HK-2 (cell line): ENCODE data around the gene RPSA.
"Not testable (repeated sequence)": the region's sequence is repeated elsewhere in the genome, so short reads cannot be mapped to it uniquely, and the experiment has no call there.

Experiments used
- DNase-seq: peaks from one replicate; pipeline ENCODE4 v3.0.0-alpha.2; 2018; ENCODE audit not compliant: unreplicated experiment

RPSA gene

DNA sequence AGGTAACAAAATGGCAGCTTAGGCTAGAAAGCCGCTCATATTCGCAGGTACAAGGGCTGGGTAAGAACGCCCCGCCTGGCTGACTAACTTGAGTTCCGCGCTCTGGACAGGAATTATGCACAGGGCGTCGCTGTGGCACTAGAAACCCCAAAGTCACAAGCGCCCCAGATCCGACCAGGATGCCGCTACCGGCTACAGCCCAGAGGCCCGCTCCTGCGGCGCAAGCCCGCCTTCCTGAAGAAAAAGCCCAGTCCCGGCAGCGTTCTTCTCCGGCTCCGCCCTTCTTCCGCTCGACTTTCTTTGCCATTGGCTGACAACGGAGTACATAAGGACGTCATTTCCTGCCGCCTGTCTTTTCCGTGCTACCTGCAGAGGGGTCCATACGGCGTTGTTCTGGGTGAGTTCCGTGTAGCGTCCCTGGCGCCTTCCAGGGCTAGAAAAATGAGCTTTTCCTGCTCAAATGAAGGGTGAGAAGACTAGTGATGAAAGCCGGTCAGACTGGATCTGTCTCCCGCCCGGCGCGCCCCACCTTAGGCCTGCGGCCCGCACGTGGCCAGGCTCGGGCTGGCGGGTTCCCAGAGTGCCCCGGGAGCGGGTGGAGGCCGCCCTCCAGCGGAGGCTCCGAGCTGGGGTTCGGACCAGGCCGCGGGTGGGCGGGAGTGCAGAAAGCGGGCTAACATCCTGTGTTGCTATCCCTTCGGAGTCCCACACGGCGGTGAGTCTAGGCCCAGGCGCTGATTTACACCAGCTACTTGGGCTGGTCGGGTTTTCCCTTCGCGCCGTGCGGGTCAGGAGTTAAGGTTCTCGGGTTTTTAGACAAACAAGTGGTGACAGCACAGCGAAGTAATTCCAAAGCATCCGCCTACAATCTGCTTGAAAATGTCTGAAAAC is at the start of gene RPSA:
Gene RPSA, plus strand, starts transcription at position 353 of the 891 bp plus-strand sequence. CDS start 934 bp downstream, outside the sequence.
- DNase-seq, result peak; percentile 95

DNA sequence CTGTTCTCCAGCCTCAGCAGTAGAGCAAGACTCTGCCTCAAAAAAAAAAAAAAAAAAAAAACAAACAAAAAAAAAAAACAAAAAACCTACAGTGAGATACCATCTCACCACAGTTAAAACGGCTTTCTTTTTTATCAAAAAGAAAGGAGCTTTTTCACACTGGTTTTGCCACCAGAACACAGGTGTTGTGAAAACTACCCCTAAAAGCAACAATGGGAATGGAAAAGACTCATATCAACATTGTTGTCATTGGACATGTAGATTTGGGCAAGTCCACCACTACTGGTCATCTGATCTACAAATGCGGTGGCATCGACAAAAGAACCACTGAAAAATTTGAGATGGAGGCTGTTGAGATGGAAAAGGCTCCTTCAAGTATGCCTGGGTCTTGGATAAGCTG is 48.2 kb upstream of the RPSA start:
- DNase-seq, result no peak

DNA sequence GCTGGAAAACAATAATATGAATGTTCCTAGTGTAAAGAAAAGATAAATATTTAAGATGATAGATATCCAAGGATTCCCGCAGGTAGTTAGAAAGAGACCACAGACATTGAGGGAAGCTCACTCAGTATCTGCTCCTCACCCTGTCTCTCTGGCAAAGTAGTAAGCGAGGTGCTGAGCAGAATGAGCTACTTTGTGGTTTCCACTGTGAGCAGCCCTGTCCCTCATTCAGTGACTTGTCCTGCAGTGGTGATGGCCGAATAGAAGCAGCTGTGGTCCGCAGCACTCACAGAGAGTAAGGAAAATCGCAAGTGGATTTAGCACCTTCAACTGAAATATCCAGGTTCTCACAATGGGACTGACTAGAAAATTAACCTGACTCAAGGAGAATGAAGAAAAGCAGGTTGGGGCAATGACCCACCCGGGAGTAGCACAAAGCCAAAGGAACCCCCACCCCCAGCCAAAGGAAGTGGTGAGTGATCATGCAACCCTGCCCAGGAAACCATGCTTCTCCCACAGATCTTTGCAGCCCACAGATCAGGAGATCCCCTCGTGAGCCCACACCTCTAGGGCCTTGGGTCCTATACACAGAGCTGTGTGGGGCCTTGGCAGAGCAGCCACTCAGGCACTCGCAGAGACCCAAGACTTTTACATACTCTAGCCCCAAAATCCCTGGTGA is 45.1 kb upstream of the RPSA start:
- no peak for DNase-seq

DNA sequence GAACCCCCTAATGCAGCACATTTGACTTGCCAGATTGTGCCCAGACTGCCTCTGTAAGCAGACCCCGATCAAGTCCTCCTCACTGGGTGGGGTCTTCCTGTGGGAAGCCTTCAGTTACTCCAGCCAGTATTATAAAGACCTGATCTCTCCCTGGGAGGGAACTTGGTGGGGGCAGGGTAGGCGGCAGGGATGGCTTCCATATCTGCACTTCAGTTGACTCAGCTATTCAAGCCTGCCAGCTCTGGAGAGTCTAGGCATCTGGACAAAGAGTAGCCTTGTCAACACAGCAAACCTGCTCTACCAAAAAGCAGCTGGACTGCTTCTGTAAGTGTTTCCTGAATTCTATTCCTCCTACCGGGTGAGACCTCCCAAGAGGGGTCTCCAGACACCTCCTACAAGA is 44.3 kb upstream of the RPSA start:
- DNase-seq, result no peak

DNA sequence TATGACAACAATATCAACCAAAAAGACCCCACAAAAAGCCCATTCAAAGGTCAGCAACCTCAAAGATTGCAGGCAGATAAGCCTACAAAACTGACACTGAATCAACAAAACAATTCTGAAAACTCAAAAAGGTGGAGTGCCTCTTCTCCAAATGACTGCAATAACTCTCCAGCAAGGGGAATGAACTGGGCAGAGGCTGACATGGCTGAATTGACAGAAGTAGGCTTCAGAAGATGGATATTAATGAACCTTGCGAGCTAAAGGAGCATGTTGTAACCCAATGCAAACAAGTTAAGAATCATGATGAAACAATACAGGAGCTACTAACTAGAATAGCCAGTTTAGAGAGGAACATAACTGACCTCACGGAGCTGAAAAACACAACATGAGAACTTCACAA is 43.7 kb upstream of the RPSA start:
- no peak for DNase-seq

DNA sequence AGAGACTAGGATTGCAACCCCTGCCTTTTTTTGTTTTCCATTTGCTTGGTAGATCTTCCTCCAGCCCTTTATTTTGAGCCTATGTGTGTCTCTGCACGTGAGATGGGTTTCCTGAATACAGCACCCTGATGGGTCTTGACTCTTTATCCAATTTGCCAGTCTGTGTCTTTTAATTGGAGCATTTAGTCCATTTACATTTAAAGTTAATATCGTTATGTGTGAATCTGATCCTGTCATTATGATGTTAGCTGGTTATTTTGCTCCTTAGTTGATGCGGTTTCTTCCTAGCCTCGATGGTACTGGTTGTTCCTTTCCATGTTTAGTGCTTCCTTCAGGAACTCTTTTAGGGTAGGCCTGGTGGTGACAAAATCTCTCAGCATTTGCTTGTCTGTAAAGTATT is 36.1 kb upstream of the RPSA start:
- DNase-seq, result not testable (repeated sequence)

DNA sequence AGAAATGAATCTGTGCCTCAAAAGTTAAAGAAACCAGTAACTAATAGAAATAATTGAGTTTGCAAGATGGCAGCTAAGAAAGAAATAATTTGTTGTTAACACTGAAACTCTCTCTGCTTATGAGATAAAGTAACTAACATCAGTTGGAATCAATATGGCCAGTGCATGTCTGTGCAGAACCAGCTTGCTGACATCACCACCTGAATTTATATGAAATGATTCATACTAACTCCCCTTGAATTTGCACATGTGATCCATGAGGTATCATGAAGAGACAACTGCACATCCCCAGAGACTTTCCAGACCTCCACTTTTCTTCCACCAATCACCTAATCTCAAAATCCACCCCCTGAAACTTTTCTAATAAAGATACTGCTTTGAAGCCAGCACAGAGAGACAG is 33.7 kb upstream of the RPSA start:
- DNase-seq, result no peak

DNA sequence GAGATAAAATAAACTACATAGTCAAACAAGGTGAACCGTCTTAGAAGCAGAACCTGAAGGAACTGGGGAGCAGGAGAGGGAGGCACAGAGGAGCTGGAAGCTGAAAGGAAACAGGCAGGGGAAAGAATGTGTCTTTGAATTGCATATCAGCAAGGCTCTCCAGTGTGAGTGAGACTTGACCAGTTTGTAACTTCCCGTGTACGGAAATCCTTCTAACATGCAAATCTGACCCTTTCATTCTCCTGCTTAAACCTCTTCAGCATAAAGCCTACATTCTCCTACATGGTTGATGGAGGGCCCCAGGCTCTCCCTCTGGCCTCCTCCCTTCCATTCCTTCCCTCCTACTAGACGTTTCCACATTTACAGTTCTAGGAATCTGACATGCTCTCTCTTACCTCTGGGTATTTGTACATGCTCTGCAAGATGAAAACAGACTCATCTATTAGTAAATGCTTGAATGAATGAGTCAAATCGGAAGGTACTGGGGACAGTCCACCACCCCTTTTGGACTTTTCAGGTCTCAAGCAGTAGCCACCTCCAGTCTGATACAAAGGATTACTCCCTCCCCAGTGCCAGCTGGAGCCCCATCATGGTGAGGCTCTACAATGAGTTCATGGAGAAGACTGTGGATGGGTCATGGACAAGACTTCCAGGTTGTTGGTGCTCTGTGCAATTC is 29.4 kb upstream of the RPSA start:
- DNase-seq, result no peak

DNA sequence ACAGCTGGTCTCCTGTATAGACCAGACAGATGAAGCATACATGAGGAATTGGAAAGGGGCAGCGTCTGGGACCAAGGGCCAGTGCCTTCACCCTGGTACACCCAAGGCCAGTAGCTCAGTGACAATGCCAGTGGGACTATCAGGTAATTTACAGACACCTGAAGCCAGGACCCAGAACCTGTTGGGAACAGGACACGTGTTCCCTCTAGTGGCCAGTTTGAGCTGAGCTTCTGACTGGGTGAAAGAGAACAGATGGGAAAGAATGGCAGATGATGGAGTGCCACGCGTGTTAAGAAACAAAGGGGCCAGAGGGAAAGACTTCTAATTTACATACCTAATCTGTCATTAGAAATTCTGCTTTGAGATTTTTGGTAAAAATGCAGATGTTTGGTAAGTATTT is 28.4 kb upstream of the RPSA start:
- DNase-seq, result peak; percentile 15

DNA sequence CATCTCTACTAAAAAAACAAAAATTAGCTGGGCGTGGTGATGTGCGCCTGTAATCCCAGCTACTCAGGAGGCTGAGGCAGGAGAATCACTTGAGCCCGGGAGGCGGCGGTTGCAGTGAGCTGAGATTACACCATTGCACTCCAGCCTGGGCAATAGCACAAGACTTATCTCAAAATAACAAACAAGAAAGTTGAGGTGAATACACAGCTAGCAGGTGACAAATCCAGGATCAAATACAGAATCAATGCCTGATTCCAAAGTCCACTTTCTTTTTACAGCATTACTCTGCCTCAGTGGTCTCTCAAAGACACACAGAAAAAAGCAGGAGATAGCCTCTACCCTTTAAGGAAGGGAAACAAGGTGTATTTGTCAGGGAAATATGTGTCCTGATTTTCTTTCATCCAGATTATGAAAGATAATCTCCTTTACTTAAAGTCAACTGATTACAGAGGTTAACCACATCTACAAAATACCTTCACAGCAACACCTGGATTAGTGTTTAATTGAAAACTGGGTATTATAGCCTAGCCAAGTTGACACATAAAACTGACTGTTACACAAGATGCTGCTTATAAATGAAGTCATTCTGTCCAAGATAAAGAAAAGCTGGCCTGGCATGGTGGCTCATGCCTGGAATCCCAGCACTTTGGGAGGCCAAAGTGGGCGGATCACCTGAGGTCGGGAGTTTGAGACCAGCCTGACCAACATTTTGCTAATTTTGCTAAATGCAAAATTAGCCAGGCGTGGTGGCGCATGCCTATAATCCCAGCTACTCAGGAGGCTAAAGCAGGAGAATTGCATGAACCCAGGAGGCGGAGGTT is 27.4 kb upstream of the RPSA start:
- DNase-seq, result no peak

DNA sequence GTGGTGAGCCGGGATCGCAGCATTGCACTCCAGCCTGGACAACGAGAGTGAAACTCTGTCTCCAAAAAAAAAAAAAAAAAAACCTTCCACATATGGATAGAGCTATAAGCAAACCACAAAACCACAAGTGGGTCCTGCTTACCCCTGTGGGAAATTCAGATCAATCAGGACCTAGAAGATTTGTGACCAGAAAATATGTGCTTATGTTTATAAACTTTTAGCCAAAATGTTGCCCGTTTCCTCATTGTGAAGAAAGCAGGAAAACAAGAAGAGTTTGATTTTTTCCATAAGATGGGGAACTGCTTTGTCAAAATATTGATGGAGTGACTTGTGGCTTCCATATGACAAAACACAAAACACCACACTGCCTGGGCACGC is 26.8 kb upstream of the RPSA start:
- no peak for DNase-seq

DNA sequence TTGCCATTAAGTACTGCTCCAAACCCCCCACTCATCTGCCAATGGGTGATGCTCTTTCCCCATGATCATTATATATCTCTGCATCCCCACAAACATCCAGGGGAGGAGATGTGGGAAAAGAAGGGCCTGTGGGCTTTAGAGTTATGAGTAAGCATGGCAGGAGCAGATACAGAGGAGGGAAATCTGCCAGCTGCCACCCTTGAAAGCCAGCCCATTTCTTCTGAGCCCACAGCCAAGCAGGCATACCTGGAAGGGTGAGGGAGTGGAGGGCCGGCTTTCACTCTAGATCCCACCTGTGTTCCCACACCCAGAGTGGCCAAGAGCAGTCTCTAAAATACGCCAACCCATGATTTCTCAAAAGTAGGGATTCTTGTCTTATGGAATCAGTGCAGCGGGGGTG is 25.1 kb upstream of the RPSA start:
- DNase-seq, result no peak

DNA sequence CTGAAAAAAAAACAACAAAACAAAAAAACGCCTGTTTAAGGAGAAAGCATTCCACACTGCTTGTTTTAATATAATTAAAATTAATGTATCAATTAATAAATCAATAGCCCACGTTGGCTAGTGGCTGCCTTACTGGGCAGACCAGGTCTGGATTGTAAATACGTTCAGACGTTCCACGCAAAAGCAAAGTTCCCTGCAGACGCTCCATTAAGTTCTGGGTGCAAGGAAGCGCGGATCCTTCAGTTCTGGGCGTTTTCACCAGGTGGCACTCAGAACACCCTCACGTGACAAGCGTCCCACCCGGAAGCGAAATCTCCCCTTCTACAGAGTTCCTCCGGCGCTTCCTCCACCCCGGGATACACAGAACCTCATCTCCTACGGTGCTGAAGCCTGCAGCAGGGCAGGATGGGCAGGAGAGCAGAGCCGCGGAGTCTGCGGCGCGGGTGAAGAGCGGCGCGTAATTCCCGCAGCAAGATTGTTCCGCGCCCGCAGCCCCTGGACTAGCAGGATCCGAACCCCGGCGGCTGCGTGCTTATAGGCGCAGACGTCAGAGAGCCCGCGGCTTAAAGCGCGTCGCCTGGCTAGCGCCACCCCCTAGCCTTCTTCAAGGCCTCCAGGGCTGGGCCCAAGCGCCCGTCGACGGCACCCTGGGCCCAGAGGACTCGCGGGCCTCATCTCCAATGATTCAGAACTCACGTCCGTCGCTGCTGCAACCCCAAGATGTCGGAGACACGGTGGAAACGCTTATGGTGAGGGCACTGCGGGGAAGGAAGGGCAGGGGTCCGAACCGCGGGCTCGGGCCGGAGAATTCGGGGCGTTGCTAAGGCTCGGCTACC is 23.3 kb upstream of the RPSA start, which contains the start of gene SLC25A38:
Gene SLC25A38, plus strand, starts transcription at position 326 of the 836 bp plus-strand sequence. Its CDS starts 355 bp downstream, at position 681.
- peak; percentile 74 for DNase-seq

DNA sequence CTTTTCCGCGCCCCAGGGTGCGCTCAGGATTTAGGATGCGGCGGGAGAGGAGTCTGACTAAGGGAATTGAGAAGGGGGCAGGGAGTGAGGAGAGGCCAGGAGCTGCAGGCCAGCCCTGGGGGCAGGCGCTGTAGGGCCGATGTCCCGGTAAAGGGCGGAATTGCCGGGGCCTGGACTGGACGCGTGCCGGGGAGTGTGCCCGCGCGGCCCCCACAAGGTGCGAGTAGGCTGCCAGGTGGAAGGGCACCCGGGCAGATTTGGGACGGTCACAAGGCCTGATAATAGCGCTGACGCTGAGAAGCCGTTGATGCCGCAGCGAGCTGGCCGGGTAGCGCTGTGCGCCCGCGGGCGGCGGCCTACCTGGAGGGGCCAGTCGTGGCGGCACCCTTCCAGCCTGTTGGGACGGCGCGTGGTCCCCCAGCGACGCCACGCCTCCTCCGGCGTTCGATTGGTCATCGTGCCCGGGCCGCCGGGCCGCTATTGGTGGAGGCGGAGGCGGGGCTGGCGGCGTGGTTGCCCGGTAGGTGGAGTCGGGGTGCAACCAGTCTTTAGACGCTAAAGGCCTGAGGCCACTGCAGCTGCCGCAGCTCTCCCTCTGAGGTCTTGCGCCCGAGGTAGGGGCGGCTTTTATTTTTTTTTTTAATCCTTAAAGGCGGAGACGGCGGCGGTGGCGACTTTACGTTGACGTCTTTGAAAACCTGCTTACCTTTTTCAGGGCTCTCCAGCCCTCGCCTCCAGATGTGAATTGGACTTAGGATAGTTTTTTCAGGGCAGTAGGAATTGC is 22.4 kb upstream of the RPSA start:
- DNase-seq, result peak; percentile 90

DNA sequence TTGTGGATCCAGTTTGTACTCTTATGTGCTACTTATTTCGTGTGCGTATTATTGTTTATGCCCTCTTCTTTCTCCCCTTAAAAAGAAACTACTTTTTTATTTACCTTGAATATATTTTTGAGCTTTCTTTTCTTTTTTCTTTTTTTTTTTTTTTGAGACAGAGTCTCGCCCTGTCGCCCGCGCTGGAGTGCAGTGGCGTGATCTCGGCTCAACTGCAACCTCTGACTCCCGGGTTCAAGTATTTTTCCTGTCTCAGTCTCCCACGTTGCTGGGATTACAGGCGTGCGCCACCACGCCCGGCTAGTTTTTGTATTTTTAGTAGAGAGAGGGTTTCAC is 21.9 kb upstream of the RPSA start:
- no peak for DNase-seq

DNA sequence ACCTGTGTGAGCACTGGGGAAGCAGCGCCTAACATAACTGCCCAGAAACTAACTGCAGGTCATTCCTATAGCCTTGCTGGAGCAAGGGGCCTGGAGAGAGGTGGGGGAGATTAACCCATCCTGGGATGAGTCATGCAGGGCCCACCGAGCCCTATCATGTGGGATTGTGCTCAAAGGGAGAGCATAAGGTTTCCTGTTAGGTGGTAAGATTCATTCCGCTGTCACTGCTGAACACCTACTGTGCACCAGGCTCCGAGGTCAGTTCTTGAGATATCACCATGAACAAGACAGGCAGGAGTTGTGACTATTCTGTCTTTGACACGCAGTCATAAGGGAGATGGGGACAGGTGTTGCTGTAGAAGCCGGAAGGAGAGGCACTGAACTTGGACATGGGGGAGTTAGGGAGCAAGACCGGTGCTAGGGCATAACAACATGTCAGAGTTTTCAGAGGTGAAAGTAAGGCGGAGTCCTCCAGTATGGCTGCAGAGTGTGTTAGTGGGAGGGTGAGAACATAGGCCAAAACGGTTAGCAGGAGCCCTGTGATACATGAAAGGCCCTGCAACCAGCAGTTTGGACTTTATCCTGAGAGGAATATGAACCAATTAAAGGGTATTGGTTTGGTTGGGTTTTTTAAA is 20.9 kb upstream of the RPSA start:
- DNase-seq, result no peak

DNA sequence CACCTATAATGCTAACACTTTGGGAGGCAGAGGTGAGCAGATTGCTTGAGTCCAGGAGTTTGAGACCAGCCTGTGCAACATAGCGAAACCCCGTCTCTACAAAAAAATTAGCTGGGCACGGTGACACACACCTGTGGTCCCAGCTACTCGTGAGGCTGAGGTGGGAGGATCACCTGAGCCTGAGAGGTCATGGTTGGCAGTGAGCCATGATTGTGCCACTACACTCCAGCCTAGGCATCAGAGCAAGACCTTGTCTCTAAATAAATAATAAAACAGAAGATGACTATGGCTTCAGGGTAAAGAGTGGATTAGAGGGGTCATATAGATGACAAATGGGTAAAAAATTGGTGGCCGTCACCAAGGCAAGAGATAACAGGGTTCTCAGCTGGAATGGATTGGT is 20.2 kb upstream of the RPSA start:
- no peak for DNase-seq

DNA sequence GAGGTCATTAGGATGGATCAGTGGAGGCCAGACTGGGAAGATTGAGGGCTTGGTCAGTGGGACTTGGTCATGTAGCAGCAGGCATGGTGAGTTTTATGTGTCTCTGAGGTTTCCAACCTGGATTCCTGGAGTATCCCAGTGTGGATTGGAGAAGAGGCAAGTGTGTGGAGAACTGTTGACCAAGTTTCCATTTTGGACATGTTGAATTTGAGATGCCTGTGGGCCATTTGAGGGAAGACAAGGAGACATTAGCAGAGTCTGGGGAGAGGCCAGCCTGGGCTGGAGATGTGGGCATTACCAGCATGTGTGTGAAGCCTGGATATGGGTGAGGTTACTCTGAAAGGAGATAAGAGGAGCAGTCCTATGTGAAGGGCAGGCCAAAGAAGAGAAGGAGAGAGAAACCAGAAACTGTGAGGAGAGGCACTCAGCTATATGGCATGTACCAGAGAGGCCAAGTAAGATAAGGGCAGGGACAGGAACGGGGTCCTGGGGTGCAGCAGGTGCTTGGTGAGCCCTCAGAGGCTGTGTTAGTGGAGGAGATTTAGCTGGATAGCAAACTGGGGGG is 19.0 kb upstream of the RPSA start:
- DNase-seq, result no peak

DNA sequence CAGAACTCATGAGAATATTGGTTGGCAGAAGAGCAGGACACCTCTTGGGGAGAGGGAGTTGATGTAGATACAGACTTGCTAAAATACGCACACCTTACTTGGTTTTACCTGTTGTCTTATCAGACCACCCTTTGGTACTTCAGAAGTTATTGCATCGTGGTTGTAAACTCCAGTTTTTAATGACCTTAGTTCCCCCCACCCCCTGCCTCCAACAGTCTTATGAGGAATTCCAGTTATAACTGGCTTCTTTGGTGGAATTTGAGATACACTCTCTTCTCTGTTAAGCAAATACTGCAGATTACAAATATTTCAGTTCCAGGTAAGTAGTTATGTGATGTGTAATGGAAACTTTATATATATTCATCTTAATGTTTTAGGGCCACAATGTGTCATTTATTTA is 18.4 kb upstream of the RPSA start:
- DNase-seq, result no peak
